GM10266 (cell line): ENCODE data around the gene GAPT.

Experiments used
- DNase-seq: peaks from one replicate; pipeline ENCODE4 v3.0.0; 2012; ENCODE audit errors: extremely low spot score
- CTCF ChIP-seq: IDR thresholded peaks from 2 replicates; pipeline ENCODE4 v1.5.1; 2012; ENCODE audit warnings: mild to moderate bottlenecking, low read depth; ENCODE audit not compliant: control insufficient read depth, insufficient read depth; ENCODE audit errors: missing control alignments

The GAPT gene

GRCh38 chr5:58503390-58504046 lies 12.3 kb downstream of the GAPT start:
- DNase-seq = no peak
- TF ChIP-seq CTCF = no peak

GRCh38 chr5:58504766-58505165 lies 13.5 kb downstream of the GAPT start:
- DNase-seq = no peak
- no peak for TF ChIP-seq CTCF

GRCh38 chr5:58505502-58505901 lies 14.3 kb downstream of the GAPT start:
- no peak for TF ChIP-seq CTCF
- DNase-seq = no peak

GRCh38 chr5:58505971-58506640 lies 14.9 kb downstream of the GAPT start:
- TF ChIP-seq CTCF = no peak
- no peak for DNase-seq

GRCh38 chr5:58507715-58508114 lies 16.5 kb downstream of the GAPT start:
- no peak for TF ChIP-seq CTCF
- DNase-seq = no peak

- TF ChIP-seq CTCF = no peak
- DNase-seq = no peak
Observed at GRCh38 chr5:58517198-58517597, 26.0 kb downstream of the GAPT start.

- no peak for DNase-seq
- no peak for TF ChIP-seq CTCF
Observed at GRCh38 chr5:58523956-58524355, 32.7 kb downstream of the GAPT start.
